HG02870 (cell line): ENCODE results near the gene FOXD2.
A peak's percentile ranks its signal among the peaks of the same experiment; 100 is the strongest.

Source experiments
- ATAC-seq: cut with Tn5 transposase; IDR thresholded peaks from one replicate; pipeline ENCODE4 v1.9.1; 2021; ENCODE audit warnings: mild to moderate bottlenecking, moderate library complexity; ENCODE audit not compliant: unreplicated experiment

The FOXD2 gene

GRCh38 chr1:47437447-47438164 lies at the start of gene FOXD2:
TSS of gene FOXD2 (plus strand) at chr1:47438044. CDS start at chr1:47438136, 92 bp downstream.
- ATAC-seq = peak; percentile 84

GRCh38 chr1:47388891-47389238 lies 49.0 kb upstream of the FOXD2 start:
- peak; percentile 59 for ATAC-seq

GRCh38 chr1:47389731-47390130 lies 48.1 kb upstream of the FOXD2 start:
- ATAC-seq = no peak

- ATAC-seq = no peak
Measured at GRCh38 chr1:47390843-47391242, 47.0 kb upstream of the FOXD2 start.

- no peak for ATAC-seq
Measured at GRCh38 chr1:47393141-47393540, 44.7 kb upstream of the FOXD2 start.

GRCh38 chr1:47395433-47395832 lies 42.4 kb upstream of the FOXD2 start:
- no peak for ATAC-seq

- ATAC-seq = peak; percentile 34
Measured at GRCh38 chr1:47396671-47397196, 41.1 kb upstream of the FOXD2 start.

- ATAC-seq = no peak
Measured at GRCh38 chr1:47399138-47399845, 38.6 kb upstream of the FOXD2 start.

- ATAC-seq = no peak
Measured at GRCh38 chr1:47399846-47400155, 38.0 kb upstream of the FOXD2 start.

GRCh38 chr1:47401761-47402160 lies 36.1 kb upstream of the FOXD2 start:
- ATAC-seq = no peak

GRCh38 chr1:47402591-47402990 lies 35.3 kb upstream of the FOXD2 start:
- no peak for ATAC-seq

GRCh38 chr1:47403321-47403910 lies 34.4 kb upstream of the FOXD2 start:
- ATAC-seq = no peak

- ATAC-seq = no peak
Measured at GRCh38 chr1:47405697-47406096, 32.1 kb upstream of the FOXD2 start.

GRCh38 chr1:47406966-47407365 lies 30.9 kb upstream of the FOXD2 start:
- no peak for ATAC-seq

GRCh38 chr1:47407481-47407880 lies 30.4 kb upstream of the FOXD2 start:
- ATAC-seq = no peak

- ATAC-seq = no peak
Measured at GRCh38 chr1:47409311-47410067, 28.4 kb upstream of the FOXD2 start.

GRCh38 chr1:47410068-47410455 lies 27.8 kb upstream of the FOXD2 start:
- no peak for ATAC-seq

GRCh38 chr1:47411436-47411835 lies 26.4 kb upstream of the FOXD2 start:
- ATAC-seq = no peak

- no peak for ATAC-seq
Measured at GRCh38 chr1:47412437-47412836, 25.4 kb upstream of the FOXD2 start.

GRCh38 chr1:47415728-47416318 lies 22.0 kb upstream of the FOXD2 start, which contains the start of gene FOXE3:
TSS of gene FOXE3 (plus strand) at chr1:47416285. CDS start at chr1:47416316, 31 bp downstream.
- no peak for ATAC-seq
